GM12873 (cell line): ENCODE data around the gene SPSB1.

Experiments used
- TF ChIP-seq, protein P1 (sequence below): IDR thresholded peaks from 2 replicates; pipeline ENCODE4 v1.5.1; 2012; ENCODE audit warnings: low read depth, mild to moderate bottlenecking, moderate library complexity, low read length, control low read depth; ENCODE audit not compliant: insufficient read depth; ENCODE audit errors: missing control alignments

SPSB1 gene

GRCh38 chr1:9308236-9308785 lies 15.6 kb downstream of the SPSB1 start:
- TF ChIP-seq, protein P1, sequence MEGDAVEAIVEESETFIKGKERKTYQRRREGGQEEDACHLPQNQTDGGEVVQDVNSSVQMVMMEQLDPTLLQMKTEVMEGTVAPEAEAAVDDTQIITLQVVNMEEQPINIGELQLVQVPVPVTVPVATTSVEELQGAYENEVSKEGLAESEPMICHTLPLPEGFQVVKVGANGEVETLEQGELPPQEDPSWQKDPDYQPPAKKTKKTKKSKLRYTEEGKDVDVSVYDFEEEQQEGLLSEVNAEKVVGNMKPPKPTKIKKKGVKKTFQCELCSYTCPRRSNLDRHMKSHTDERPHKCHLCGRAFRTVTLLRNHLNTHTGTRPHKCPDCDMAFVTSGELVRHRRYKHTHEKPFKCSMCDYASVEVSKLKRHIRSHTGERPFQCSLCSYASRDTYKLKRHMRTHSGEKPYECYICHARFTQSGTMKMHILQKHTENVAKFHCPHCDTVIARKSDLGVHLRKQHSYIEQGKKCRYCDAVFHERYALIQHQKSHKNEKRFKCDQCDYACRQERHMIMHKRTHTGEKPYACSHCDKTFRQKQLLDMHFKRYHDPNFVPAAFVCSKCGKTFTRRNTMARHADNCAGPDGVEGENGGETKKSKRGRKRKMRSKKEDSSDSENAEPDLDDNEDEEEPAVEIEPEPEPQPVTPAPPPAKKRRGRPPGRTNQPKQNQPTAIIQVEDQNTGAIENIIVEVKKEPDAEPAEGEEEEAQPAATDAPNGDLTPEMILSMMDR: no peak

DNA sequence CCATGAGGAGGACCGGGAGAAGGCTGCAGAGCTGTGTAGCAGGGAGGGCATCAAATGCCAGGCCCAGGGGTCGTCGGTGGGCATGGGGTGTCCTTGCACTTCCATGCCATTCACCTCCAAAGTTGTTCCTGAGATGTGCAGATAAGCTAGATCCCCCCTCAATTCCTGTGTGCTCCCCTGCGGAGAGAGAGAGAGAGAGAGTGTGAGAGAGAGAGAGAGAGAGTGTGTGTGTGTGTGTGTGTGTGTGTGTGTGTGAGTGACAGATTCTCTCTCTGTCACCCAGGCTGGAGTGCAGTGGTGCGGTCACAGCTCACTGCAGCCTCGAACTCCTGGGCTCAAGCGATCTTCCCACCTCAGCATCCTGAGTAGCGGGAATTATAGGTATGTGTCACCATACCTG lies 16.4 kb downstream of the SPSB1 start:
- TF ChIP-seq, protein P1: no peak

- TF ChIP-seq, protein P1: no peak
Observed at GRCh38 chr1:9309991-9310390, 17.3 kb downstream of the SPSB1 start.

DNA sequence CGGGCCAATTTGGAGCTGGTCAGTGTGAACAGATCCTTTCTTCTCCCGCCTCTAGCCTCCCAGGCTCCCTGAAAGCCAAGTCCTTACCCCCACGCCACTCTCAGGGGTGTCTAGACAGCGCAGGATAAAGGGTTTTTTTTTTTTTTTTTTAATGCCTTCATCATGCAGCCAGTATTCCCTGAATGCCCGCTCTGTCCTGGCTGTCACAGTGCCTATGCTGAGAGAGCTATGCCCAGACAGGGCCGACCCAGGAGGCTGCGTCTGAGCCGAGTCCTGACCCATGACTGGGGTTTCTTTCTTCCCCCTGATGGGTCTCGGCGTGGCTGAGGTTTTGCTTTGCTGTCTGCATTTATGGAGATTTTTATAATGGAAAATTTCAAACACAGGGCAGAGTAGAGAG lies 18.3 kb downstream of the SPSB1 start:
- TF ChIP-seq, protein P1: no peak

- TF ChIP-seq, protein P1: no peak
Observed at GRCh38 chr1:9311479-9311878, 18.8 kb downstream of the SPSB1 start.

GRCh38 chr1:9312168-9312720 lies 19.6 kb downstream of the SPSB1 start:
- TF ChIP-seq, protein P1: no peak

DNA sequence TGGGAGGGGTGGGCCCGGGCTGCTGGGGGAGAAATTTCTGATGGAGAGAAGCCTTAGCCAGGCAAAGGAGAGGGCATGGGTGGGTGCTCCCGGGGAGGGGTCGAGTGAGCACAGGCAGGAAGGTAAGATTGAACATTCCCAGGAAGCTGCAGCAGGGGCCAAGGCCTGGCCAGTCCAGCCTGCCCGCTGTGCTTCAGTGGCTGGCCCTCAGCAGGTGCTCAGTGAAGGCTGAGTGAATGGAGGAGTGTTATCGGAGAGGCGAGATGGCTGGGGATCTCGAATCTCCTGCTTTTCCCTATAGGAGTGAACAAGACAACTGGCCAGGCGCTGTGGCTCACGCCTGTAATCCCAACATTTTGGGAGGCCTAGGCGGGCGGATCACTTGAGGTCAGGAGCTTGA lies 20.9 kb downstream of the SPSB1 start:
- TF ChIP-seq, protein P1: no peak
